NCI-H526 (cell line): ENCODE measurements around the gene ZBTB44.
"Not testable (repeated sequence)": the region's sequence is repeated elsewhere in the genome, so short reads cannot be mapped to it uniquely, and the experiment has no call there.

Source experiments
- DNase-seq, 2 experiments: peaks; one replicate each; lab custom pipeline; 2025; lab: John Stamatoyannopoulos, UW

ZBTB44 gene

GRCh38 chr11:130249929-130250328, 64.8 kb downstream of the ZBTB44 start:
- DNase-seq: not testable (repeated sequence)

- DNase-seq: peak in 1 of 2 experiments; percentile 38
Measured at GRCh38 chr11:130249371-130249770, 65.3 kb downstream of the ZBTB44 start.

GRCh38 chr11:130247319-130247718, 67.4 kb downstream of the ZBTB44 start:
- DNase-seq: no peak

- no peak for DNase-seq
Measured at GRCh38 chr11:130246738-130247137, 68.0 kb downstream of the ZBTB44 start.

GRCh38 chr11:130246270-130246669, 68.4 kb downstream of the ZBTB44 start:
- DNase-seq: no peak

GRCh38 chr11:130245375-130245774, 69.3 kb downstream of the ZBTB44 start:
- DNase-seq: not testable (repeated sequence)

GRCh38 chr11:130244848-130245247, 69.9 kb downstream of the ZBTB44 start:
- no peak for DNase-seq

GRCh38 chr11:130243816-130244215, 70.9 kb downstream of the ZBTB44 start:
- DNase-seq: no peak

GRCh38 chr11:130241713-130242112, 73.0 kb downstream of the ZBTB44 start:
- no peak for DNase-seq

- DNase-seq: no peak
Measured at GRCh38 chr11:130237282-130238006, 77.3 kb downstream of the ZBTB44 start.

- DNase-seq: no peak
Measured at GRCh38 chr11:130234315-130234714, 80.4 kb downstream of the ZBTB44 start.

GRCh38 chr11:130233888-130234287, 80.8 kb downstream of the ZBTB44 start:
- not testable (repeated sequence) for DNase-seq

- DNase-seq: not testable (repeated sequence)
Measured at GRCh38 chr11:130233486-130233885, 81.2 kb downstream of the ZBTB44 start.

GRCh38 chr11:130227373-130227772, 87.3 kb downstream of the ZBTB44 start:
- peak in 1 of 2 experiments; percentile 59 for DNase-seq

- DNase-seq: no peak
Measured at GRCh38 chr11:130223291-130223971, 91.3 kb downstream of the ZBTB44 start.

- DNase-seq: no peak
Measured at GRCh38 chr11:130220311-130221035, 94.2 kb downstream of the ZBTB44 start.

- DNase-seq: no peak
Measured at GRCh38 chr11:130219148-130219547, 95.6 kb downstream of the ZBTB44 start.

GRCh38 chr11:130218501-130219070, 96.1 kb downstream of the ZBTB44 start:
- DNase-seq: no peak

GRCh38 chr11:130217133-130218031, 97.3 kb downstream of the ZBTB44 start:
- no peak for DNase-seq

- no peak for DNase-seq
Measured at GRCh38 chr11:130216591-130217132, 98.1 kb downstream of the ZBTB44 start.

GRCh38 chr11:130216221-130216550, 98.5 kb downstream of the ZBTB44 start:
- no peak for DNase-seq
